ENCODE results near the gene NKX2-2.

NKX2-2 gene

GRCh38 chr20:21507400-21508229, 6.2 kb downstream of the NKX2-2 start:
- peak overlapping the region; percentile 34 for H3K9ac ChIP-seq (ENCODE audit: insufficient read length)
- no peaks in the 10 kb centered on the region for H3K9me3 ChIP-seq (ENCODE audit: low read depth, low read length)
- peak overlapping the region; percentile 65 for H3K4me3 ChIP-seq
- no peak for DNase-seq (ENCODE audit: low read depth, low spot score)
- 0 out of 2 replicates have a peak overlapping the region, but pooled peaks have one; percentile 30 for H3K27ac ChIP-seq
- peaks cover 89% of the 10 kb centered on the region for H3K36me3 ChIP-seq (ENCODE audit: insufficient read depth, low read length)
- TF ChIP-seq FOXP2 (optimal IDR thresholded peaks at IDR 0.05; ENCODE audit: control extremely low read depth, extremely low read length, insufficient read depth), result no peak
- TF ChIP-seq POLR2AphosphoS5 (IDR thresholded peaks at IDR 0.05; ENCODE audit: borderline replicate concordance, low read depth, low read length), result no peak
- TF ChIP-seq EZH2 (IDR thresholded peaks at IDR 0.05), result no peak

- H3K4me3 ChIP-seq, result no peak overlapping the region
These were observed 7.9 kb downstream of the NKX2-2 start for GRCh38 chr20:21505810-21506530.

GRCh38 chr20:21505161-21505809, 8.6 kb downstream of the NKX2-2 start:
- H3K9ac ChIP-seq (ENCODE audit: insufficient read length), result no peak overlapping the region
- no peak overlapping the region for H3K27ac ChIP-seq
- H3K4me3 ChIP-seq, result no peak overlapping the region
- TF ChIP-seq POLR2AphosphoS5 (IDR thresholded peaks at IDR 0.05; ENCODE audit: borderline replicate concordance, low read depth, low read length) (no peak), FOXP2 (optimal IDR thresholded peaks at IDR 0.05; ENCODE audit: control extremely low read depth, extremely low read length, insufficient read depth) (no peak), EZH2 (IDR thresholded peaks at IDR 0.05) (no peak)
- H3K36me3 ChIP-seq (ENCODE audit: insufficient read depth, low read length), result peaks cover 94% of the 10 kb centered on the region
- no peak for DNase-seq (ENCODE audit: low read depth, low spot score)
- no peaks in the 10 kb centered on the region for H3K9me3 ChIP-seq (ENCODE audit: low read depth, low read length)

More at GRCh38 chr20:21505810-21506530, 7.9 kb downstream of the NKX2-2 start:
- Histone ChIP-seq H3K27ac (no peak overlapping the region), H3K9me3 (ENCODE audit: low read depth, low read length) (no peaks in the 10 kb centered on the region), H3K36me3 (ENCODE audit: insufficient read depth, low read length) (peaks cover 92% of the 10 kb centered on the region), H3K9ac (ENCODE audit: insufficient read length) (no peak overlapping the region)
- DNase-seq (ENCODE audit: low read depth, low spot score), result no peak
- TF ChIP-seq EZH2 (IDR thresholded peaks at IDR 0.05), result no peak
- no peak for TF ChIP-seq POLR2AphosphoS5 (IDR thresholded peaks at IDR 0.05; ENCODE audit: borderline replicate concordance, low read depth, low read length)
- TF ChIP-seq FOXP2 (optimal IDR thresholded peaks at IDR 0.05; ENCODE audit: control extremely low read depth, extremely low read length, insufficient read depth), result no peak

DNA sequence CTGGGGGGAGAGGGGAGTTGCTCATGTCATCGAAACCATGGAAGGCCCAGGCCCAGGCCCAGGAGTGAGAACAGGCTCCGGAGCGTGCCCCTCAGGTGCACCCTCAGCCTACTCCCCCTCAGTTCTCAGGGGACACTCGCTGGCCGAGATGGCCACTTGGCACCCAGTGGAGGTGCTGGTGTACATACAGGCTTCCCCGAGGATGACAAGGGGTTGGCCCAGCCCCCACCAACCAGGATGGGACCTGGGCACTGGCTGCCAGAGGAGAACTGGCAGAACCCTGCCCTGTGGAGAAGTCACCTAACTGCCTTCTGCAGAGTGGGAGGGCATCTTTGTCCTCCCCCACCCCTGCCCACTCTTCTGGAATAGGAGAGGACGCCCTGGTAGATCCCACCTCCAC, 9.5 kb downstream of the NKX2-2 start:
- H3K27ac ChIP-seq, result no peak overlapping the region
- H3K4me3 ChIP-seq, result no peak overlapping the region
- peaks cover 96% of the 10 kb centered on the region for H3K36me3 ChIP-seq (ENCODE audit: insufficient read depth, low read length)
- H3K9ac ChIP-seq (ENCODE audit: insufficient read length), result no peak overlapping the region
- no peak for TF ChIP-seq EZH2 (IDR thresholded peaks at IDR 0.05)
- no peak for TF ChIP-seq POLR2AphosphoS5 (IDR thresholded peaks at IDR 0.05; ENCODE audit: borderline replicate concordance, low read depth, low read length)
- no peaks in the 10 kb centered on the region for H3K9me3 ChIP-seq (ENCODE audit: low read depth, low read length)
- DNase-seq (ENCODE audit: low read depth, low spot score), result no peak

GRCh38 chr20:21503345-21503744, 10.5 kb downstream of the NKX2-2 start:
- no peak for DNase-seq (ENCODE audit: low read depth, low spot score)

DNA sequence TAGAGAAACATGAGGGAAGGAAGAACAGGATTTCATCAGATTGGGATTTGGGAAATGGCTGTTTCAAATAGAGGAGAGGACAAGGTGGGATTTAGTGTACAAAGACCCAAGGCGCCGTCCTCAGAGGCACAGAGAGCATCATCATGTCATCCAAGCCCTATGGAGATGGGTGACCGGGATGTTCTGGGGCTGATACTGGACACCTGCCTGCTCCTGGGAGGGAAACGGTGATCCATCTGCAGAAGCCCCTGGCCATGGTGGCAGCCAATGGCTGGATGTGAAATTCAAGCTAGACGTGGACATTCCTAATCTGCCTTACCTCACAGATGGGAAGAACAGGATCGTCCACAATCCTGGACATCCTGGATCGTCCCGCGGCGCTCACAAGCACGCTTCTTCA, 12.7 kb downstream of the NKX2-2 start:
- TF ChIP-seq EZH2 (IDR thresholded peaks at IDR 0.05), result no peak
- no peak for TF ChIP-seq POLR2AphosphoS5 (IDR thresholded peaks at IDR 0.05; ENCODE audit: borderline replicate concordance, low read depth, low read length)
- TF ChIP-seq FOXP2 (optimal IDR thresholded peaks at IDR 0.05; ENCODE audit: control extremely low read depth, extremely low read length, insufficient read depth), result no peak
- Histone ChIP-seq H3K9ac (ENCODE audit: insufficient read length) (no peak overlapping the region), H3K36me3 (ENCODE audit: insufficient read depth, low read length) (peaks cover 71% of the 10 kb centered on the region)

More at GRCh38 chr20:21503345-21503744, 10.5 kb downstream of the NKX2-2 start:
- H3K36me3 ChIP-seq (ENCODE audit: insufficient read depth, low read length), result peaks cover 91% of the 10 kb centered on the region
- no peak for TF ChIP-seq FOXP2 (optimal IDR thresholded peaks at IDR 0.05; ENCODE audit: control extremely low read depth, extremely low read length, insufficient read depth)
- TF ChIP-seq POLR2AphosphoS5 (IDR thresholded peaks at IDR 0.05; ENCODE audit: borderline replicate concordance, low read depth, low read length), result no peak
- TF ChIP-seq EZH2 (IDR thresholded peaks at IDR 0.05), result no peak
- H3K9me3 ChIP-seq (ENCODE audit: low read depth, low read length), result no peaks in the 10 kb centered on the region
- H3K27ac ChIP-seq, result no peak overlapping the region
- H3K9ac ChIP-seq (ENCODE audit: insufficient read length), result no peak overlapping the region
- no peak overlapping the region for H3K4me3 ChIP-seq

DNA sequence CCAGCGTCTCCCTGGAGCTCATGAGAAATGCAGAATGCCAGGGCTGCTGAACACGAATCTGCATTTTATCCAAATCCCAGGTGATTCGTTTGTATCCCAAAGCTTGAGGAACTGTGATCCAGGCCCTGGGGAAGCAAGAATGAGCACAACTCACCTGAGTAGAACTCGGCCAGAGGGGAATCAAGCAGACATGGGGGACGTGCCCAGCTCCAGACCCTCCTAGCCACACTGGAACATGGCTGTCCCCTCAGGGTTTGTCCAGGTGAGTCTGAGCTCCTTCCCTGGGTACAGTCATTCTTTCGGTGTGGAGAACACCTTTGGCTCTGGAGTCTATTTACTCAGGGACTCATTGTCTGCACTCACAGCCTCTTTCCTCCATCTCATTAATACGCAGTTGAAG, 13.3 kb downstream of the NKX2-2 start:
- H3K36me3 ChIP-seq (ENCODE audit: insufficient read depth, low read length), result peaks cover 65% of the 10 kb centered on the region
- no peaks in the 10 kb centered on the region for H3K9me3 ChIP-seq (ENCODE audit: low read depth, low read length)
- H3K4me3 ChIP-seq, result no peak overlapping the region
- no peak overlapping the region for H3K9ac ChIP-seq (ENCODE audit: insufficient read length)
- no peak for DNase-seq (ENCODE audit: low read depth, low spot score)
- H3K27ac ChIP-seq, result no peak overlapping the region
- no peak for TF ChIP-seq EZH2 (IDR thresholded peaks at IDR 0.05)
- TF ChIP-seq FOXP2 (optimal IDR thresholded peaks at IDR 0.05; ENCODE audit: control extremely low read depth, extremely low read length, insufficient read depth), result no peak
- no peak for TF ChIP-seq POLR2AphosphoS5 (IDR thresholded peaks at IDR 0.05; ENCODE audit: borderline replicate concordance, low read depth, low read length)

More for the DNA sequence above, 12.7 kb downstream of the NKX2-2 start:
- Histone ChIP-seq H3K4me3 (no peak overlapping the region), H3K9me3 (ENCODE audit: low read depth, low read length) (no peaks in the 10 kb centered on the region), H3K27ac (no peak overlapping the region)
- DNase-seq (ENCODE audit: low read depth, low spot score), result no peak

GRCh38 chr20:21499641-21500040, 14.2 kb downstream of the NKX2-2 start:
- Histone ChIP-seq H3K4me3 (no peak overlapping the region), H3K36me3 (ENCODE audit: insufficient read depth, low read length) (peaks cover 55% of the 10 kb centered on the region), H3K9ac (ENCODE audit: insufficient read length) (no peak overlapping the region), H3K27ac (no peak overlapping the region), H3K9me3 (ENCODE audit: low read depth, low read length) (no peaks in the 10 kb centered on the region)
- DNase-seq (ENCODE audit: low read depth, low spot score), result no peak
- TF ChIP-seq FOXP2 (optimal IDR thresholded peaks at IDR 0.05; ENCODE audit: control extremely low read depth, extremely low read length, insufficient read depth), result no peak
- no peak for TF ChIP-seq POLR2AphosphoS5 (IDR thresholded peaks at IDR 0.05; ENCODE audit: borderline replicate concordance, low read depth, low read length)

Measured in SK-N-MC (cell line).